ENCODE results near the gene VWC2L. TPM values are rescaled to one million over a fixed set of nuclear protein-coding genes. Genes with fewer than 3 reads are reported as not detected.

Gene VWC2L
- total RNA-seq, 1 experiment from 2014 or later, result not detected

GRCh38 chr2:214410918-214411554 lies at the start of gene VWC2L (continued):
- no peak for TF ChIP-seq PREB (CRISPR knock-in tag; IDR thresholded peaks at IDR 0.05; ENCODE audit: borderline replicate concordance)
- no peak for TF ChIP-seq ZNF263 (CRISPR knock-in tag; IDR thresholded peaks at IDR 0.05; ENCODE audit: low read depth)
- no peak for TF ChIP-seq KAT7 (CRISPR knock-in tag; IDR thresholded peaks at IDR 0.05; ENCODE audit: borderline replicate concordance)
- peak; percentile 56; the same call in 1 of the 2 replicates for TF ChIP-seq E2F5 (CRISPR knock-in tag; IDR thresholded peaks at IDR 0.05)
- TF ChIP-seq ZNF219 (CRISPR knock-in tag; IDR thresholded peaks at IDR 0.05; ENCODE audit: borderline replicate concordance), result no peak
- TF ChIP-seq E2F1 (CRISPR knock-in tag; IDR thresholded peaks at IDR 0.05), result 0 out of 2 replicates have a peak, but pooled peaks have one; percentile 79
- TF ChIP-seq IRF2 (CRISPR knock-in tag; IDR thresholded peaks at IDR 0.05; ENCODE audit: borderline replicate concordance, low read depth), result no peak
- TF ChIP-seq USF1 (CRISPR knock-in tag; IDR thresholded peaks at IDR 0.05), result peak; percentile 66
- TF ChIP-seq ESRRA (CRISPR knock-in tag; IDR thresholded peaks at IDR 0.05; ENCODE audit: borderline replicate concordance), result peak; percentile 62; the same call in 1 of the 2 replicates

- peaks cover 7% of the 10 kb centered on the region for H3K27me3 Mint-ChIP-seq (ENCODE audit: low read depth)
- peaks cover 14% of the 10 kb centered on the region for H3K4me1 Mint-ChIP-seq
- DNase-seq (ENCODE audit: low spot score) (no peak), ATAC-seq (no peak)
- ChIA-PET CTCF (no interaction called here), POLR2A (no interaction called here)
- no peak overlapping the region for H3K27ac Mint-ChIP-seq
- H3K9me3 Mint-ChIP-seq, result peaks cover 23% of the 10 kb centered on the region
- peaks cover 21% of the 10 kb centered on the region for H3K36me3 Mint-ChIP-seq
- no peak overlapping the region for H3K4me3 Mint-ChIP-seq
- no peak for TF ChIP-seq GTF2I (CRISPR knock-in tag; conservative IDR thresholded peaks at IDR 0.05)
- TF ChIP-seq FOXP1 (CRISPR knock-in tag; IDR thresholded peaks at IDR 0.05; ENCODE audit: borderline replicate concordance), result no peak
- TF ChIP-seq HMGXB4 (CRISPR knock-in tag; IDR thresholded peaks at IDR 0.05), result no peak
- TF ChIP-seq SMAD3 (CRISPR knock-in tag; IDR thresholded peaks at IDR 0.05; ENCODE audit: borderline replicate concordance), result no peak
- TF ChIP-seq ERG (CRISPR knock-in tag; IDR thresholded peaks at IDR 0.05), result no peak
- TF ChIP-seq KAT7 (CRISPR knock-in tag; IDR thresholded peaks at IDR 0.05; ENCODE audit: borderline replicate concordance), result no peak
- no peak for TF ChIP-seq CDX4 (CRISPR knock-in tag; IDR thresholded peaks at IDR 0.05; ENCODE audit: borderline replicate concordance)
- no peak for TF ChIP-seq AR (CRISPR knock-in tag; IDR thresholded peaks at IDR 0.05)
- no peak for TF ChIP-seq SP1 (CRISPR knock-in tag; conservative IDR thresholded peaks at IDR 0.05)
- no peak for TF ChIP-seq ATF6 (CRISPR knock-in tag; IDR thresholded peaks at IDR 0.05)
- TF ChIP-seq USF1 (CRISPR knock-in tag; IDR thresholded peaks at IDR 0.05), result no peak
- no peak for TF ChIP-seq FOXK1 (CRISPR knock-in tag; IDR thresholded peaks at IDR 0.05)
- no peak for TF ChIP-seq E2F1 (CRISPR knock-in tag; IDR thresholded peaks at IDR 0.05)
Measured at GRCh38 chr2:214361116-214361515, 49.7 kb upstream of the VWC2L start.
